GM21423 (cell line): ENCODE measurements around the gene IFIT3.
"Not testable (repeated sequence)": the region's sequence is repeated elsewhere in the genome, so short reads cannot be mapped to it uniquely, and the experiment has no call there.

ENCODE experiments used
- ATAC-seq: cut with Tn5 transposase; IDR thresholded peaks from one replicate; pipeline ENCODE4 v1.9.1; 2021; ENCODE audit warnings: mild to moderate bottlenecking, moderate library complexity; ENCODE audit not compliant: unreplicated experiment

Gene IFIT3

DNA sequence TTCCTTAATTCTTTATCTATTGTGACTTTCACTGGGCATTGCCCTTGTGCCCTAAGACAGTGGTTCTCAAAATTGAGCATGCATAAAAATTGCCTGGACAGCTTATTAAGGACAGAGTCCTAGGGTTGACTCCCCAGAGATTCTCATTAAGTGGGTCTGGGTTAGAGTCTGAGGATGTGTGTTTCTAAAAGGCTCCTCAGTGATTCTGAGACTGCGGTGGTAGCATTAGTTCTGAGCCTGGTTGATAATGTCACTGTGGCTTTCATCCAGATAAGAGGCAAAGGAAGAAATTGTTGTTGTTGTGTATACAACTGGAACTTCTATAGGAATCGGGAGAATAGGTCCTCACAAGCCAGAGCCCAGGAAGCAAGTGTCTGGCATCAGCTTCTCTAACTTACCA, 24.6 kb upstream of the IFIT3 start:
- ATAC-seq = no peak

DNA sequence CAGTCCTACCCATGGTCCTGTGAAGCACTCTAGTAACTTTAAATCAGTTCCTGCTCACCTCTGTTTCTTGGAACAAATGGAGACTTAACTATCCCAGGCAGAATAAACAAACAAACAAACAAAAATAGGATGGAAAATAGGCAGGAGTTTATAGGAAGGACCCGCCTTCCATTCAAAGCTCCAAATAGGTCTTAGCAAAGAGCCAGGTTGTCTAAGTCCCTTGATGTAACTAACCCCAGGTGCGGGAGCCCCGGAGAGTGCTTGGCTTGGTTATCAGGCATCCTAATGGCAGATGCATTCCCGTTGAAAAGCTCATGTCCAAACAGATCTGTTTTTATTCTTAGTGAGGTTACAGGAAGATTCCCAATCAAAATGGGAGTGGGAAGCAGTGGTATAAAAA, 23.8 kb upstream of the IFIT3 start:
- no peak for ATAC-seq

GRCh38 chr10:89304446-89304845, 23.4 kb upstream of the IFIT3 start:
- ATAC-seq = no peak

DNA sequence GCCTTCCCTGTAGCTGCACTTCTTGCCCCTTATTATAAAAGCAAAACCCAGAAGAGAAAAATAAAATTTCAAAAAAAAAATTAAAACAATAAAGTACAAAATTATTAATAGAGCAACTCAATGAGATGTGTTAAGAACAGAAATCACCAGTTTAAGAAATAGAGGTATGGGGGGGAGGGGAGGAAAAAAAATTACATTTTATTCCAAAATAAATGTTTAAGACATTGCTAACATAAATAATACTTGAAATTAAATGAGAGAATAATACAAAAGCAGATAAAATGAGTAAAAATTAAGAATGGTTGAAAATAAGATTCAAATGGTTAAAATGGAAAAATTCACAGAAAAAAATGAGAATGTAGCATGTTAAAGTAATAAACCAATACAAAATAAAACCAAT, 22.9 kb upstream of the IFIT3 start:
- ATAC-seq = no peak

DNA sequence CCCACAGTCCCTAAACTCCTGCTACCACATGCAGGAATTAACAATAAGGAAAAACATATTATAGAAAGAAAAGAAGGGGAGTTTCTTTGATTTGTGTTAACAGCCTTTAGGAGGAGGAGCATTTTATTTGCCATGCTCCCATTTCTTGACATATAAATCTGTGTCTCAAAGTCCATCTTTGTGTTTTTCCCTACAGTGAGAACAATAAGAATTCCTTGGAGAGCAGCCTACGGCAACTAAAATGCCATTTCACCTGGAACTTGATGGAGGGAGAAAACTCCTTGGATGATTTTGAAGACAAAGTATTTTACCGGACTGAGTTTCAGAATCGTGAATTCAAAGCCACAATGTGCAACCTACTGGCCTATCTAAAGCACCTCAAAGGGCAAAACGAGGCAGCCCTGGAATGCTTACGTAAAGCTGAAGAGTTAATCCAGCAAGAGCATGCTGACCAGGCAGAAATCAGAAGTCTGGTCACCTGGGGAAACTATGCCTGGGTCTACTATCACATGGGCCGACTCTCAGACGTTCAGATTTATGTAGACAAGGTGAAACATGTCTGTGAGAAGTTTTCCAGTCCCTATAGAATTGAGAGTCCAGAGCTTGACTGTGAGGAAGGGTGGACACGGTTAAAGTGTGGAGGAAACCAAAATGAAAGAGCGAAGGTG, 21.9 kb upstream of the IFIT3 start:
- no peak for ATAC-seq

- no peak for ATAC-seq
Measured at GRCh38 chr10:89306434-89307268, 21.1 kb upstream of the IFIT3 start.

GRCh38 chr10:89307269-89307577, 20.6 kb upstream of the IFIT3 start:
- ATAC-seq = no peak

DNA sequence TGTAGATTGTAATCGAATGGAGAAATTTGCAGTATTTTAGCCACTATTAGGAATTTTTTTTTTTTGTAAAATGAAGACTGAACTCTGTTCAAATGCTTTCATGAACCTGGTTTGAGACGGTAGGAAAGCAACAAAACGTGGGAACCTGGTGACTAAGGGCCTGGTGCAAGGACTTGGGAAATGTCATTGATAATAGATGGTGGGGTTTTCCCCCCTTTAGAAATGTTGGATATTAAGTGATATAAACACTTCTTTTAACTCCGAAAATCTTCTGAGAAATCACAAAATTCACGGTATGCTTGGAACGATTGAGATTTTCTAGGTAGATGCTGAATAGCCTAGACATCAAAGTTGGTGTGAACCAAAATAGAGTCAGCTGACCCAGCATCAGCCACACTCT, 19.5 kb upstream of the IFIT3 start:
- no peak for ATAC-seq

GRCh38 chr10:89308736-89309135, 19.1 kb upstream of the IFIT3 start:
- no peak for ATAC-seq

GRCh38 chr10:89309156-89310055, 18.4 kb upstream of the IFIT3 start:
- no peak for ATAC-seq

DNA sequence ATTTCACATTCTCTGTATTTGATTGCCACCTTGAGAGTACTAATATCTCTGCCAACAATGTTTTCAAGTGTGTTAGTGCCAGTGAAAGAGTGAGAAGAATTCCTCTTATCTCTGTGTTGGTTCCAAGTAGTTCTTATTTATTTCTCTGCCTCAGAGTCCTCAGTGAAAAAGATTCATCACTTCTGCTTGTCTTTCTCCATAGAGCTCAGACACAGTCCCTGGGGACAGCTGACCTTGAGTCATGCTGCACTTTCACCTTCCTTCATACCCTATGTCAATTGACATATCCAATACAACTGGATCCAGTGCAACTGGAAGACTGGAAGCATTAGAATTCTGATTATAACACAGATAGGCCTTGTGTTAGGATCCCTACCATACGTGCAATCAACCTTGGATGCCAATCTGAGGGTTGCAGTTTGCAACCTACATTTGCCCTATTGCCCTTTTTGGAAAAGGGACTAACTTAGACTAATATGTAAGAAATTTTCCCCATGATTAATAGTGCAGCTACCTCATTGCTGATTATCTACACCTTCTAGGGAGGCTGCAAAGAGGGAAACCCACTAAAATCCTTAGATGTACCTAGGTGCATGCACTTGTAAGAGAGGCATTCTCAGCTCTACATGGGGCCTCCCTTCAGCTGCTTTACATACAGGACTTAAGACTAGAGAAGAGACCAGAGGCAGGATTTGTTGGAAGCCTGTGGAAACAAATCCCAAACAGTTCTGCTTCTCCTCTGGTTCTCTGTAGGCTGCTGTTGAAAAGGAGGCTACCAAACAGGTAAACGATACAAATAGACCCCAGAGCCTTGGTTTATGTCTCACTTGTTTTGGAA, 17.5 kb upstream of the IFIT3 start:
- no peak for ATAC-seq

DNA sequence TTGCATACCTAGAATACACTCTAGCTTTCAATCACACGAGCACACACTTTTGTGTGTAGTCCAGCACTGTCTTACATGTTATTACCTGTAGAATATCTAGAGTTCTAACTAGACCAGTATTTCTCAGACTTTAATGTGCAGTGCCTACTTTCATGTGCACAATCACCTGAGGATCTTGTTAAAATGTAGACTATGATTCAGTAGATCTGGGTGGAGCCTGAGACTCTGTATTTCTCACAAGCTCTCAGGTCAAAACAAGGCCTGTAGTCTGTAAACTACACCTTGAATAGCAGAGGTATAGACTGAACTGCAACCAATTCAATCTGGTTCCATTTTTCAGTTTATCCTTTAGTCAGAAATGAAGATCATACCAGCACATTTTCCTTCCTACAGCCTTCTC, 14.8 kb upstream of the IFIT3 start:
- no peak for ATAC-seq

GRCh38 chr10:89314676-89315075, 13.1 kb upstream of the IFIT3 start:
- no peak for ATAC-seq

DNA sequence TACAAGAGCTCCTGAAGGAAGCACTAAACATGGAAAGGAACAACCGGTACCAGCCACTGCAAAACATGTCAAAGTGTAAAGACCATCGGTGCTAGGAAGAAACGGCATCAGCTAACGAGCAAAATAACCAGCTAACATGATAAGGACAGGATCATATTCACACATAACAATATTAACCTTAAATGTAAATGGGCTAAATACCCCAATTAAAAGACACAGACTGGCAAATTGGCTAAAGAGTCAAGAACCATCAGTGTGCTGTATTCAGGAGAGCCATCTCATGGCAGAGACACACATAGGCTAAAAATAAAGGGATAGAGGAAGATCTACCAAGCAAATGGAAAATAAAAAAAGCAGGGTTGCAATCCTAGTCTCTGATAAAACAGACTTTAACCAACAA, 9.8 kb upstream of the IFIT3 start:
- not testable (repeated sequence) for ATAC-seq

DNA sequence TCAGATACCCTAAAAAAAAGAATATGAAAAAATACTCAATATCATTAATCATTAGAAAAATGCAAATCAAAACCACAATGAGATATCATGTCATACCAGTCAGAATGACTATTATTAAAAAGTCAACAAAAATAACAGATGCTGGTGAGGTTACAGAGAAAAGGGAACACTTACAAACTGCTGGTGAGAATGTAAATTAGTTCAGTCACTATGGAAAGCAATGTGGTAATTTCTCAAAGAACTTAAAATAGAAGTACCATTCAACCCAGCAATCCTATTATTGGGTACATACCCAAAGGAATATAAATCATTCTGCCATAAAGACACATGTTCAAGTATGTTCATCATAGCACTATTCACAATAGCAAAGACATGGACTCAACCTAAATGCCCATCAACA, 2.7 kb upstream of the IFIT3 start:
- not testable (repeated sequence) for ATAC-seq

DNA sequence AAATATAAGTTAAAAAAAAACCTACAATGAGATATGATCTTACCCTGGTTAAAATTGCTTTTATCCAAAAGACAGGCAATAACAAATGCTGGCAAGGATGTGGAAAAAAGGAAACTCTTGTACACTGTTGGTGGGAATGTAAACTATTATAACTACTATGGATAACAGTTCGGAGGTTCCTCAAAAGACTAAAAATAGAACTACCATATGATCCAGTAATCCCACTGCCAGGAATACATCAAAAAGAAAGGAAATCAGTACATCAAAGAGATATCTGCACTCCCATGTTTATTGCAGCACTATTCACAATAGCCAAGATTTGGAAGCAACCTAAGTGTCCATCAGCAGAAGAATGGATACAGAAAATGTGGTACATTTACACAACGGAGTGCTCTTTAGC, 1.9 kb upstream of the IFIT3 start:
- ATAC-seq = not testable (repeated sequence)

GRCh38 chr10:89329151-89329550, 1.4 kb downstream of the IFIT3 start:
- no peak for ATAC-seq

DNA sequence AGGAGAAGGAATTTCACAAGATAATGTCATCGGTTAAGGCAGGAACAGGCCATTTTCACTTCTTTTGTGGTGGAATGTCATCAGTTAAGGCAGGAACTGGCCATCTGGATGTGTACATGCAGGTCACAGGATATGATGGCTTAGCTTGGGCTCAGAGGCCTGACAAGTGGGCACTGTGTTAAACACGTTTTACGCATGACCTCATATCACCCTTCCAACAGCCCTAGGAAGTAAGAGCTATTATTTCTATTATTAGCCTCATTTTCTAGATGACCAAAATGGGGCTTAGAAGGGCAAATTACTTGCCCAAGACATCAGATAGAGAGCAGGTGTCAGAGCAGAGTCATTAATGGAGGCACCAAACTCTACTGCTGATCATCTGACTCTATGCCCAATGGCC, 2.2 kb downstream of the IFIT3 start:
- ATAC-seq = not testable (repeated sequence)

GRCh38 chr10:89330537-89331212, 2.9 kb downstream of the IFIT3 start:
- no peak for ATAC-seq

DNA sequence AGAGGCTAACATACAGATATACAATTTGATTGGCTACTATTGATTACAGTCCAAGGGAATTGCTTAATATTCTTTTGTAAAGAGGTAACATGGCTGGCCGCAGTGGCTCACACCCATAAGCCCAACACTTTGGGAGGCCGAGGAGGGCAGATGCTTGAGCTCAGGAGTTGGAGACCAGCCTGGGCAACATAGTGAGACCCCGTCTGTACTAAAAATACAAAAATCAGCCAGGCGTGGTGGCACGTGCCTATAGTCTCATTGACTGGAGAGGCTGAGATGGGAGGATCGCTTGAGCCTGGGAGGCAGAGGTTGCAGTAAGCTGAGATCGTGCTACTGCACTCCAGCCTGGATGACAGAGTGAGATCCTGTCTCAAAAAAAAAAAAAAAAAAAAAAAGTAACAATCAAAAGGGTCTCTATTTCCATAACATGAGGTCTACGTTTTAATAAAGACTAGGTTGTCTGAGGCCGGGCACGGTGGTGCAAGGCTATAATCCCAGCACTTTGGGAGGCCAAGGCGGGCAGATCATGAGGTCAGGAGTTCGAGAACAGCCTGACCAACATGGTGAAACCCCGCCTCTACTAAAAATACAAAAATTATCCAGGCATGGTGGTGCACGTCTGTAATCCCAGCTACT, 3.8 kb downstream of the IFIT3 start:
- not testable (repeated sequence) for ATAC-seq
